ENCODE measurements around the gene SYNC.

DNA sequence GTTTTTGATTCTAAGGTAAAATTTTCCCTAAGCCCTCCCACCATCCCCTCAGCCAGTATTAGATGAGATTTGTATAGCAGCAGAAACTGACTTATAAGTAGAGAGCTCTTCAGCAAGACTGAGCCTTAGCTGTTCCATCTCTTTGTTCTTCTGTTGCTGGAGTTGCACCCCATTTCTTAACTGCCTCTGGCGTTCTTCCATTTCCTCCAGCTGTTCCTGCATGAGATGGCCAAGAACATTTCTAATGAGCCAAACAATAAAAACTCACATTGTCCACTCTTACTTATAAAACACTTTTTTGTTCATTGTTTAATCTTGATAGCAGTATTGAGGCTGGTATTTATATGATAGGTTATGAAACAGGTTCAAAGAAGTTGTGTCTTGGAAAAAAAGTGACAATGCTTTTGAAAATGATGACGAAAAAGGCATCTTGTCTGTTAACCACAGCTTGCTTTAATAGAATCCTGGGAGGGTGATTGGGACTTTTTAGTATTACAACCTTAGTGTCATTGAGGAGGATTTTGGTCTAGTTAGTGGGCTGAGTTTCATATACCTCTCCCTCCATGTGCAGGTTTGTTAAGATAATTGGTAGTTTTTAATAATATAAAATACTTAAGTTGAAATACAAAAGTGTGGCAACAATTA is 18.3 kb downstream of the SYNC start:
- TF ChIP-seq, protein P1, sequence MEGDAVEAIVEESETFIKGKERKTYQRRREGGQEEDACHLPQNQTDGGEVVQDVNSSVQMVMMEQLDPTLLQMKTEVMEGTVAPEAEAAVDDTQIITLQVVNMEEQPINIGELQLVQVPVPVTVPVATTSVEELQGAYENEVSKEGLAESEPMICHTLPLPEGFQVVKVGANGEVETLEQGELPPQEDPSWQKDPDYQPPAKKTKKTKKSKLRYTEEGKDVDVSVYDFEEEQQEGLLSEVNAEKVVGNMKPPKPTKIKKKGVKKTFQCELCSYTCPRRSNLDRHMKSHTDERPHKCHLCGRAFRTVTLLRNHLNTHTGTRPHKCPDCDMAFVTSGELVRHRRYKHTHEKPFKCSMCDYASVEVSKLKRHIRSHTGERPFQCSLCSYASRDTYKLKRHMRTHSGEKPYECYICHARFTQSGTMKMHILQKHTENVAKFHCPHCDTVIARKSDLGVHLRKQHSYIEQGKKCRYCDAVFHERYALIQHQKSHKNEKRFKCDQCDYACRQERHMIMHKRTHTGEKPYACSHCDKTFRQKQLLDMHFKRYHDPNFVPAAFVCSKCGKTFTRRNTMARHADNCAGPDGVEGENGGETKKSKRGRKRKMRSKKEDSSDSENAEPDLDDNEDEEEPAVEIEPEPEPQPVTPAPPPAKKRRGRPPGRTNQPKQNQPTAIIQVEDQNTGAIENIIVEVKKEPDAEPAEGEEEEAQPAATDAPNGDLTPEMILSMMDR (IDR thresholded peaks at IDR 0.05; ENCODE audit: low read length) = no peak
- TF ChIP-seq EZH2 (optimal IDR thresholded peaks at IDR 0.05; ENCODE audit: low read depth, low read length) = no peak
